HG02943 (cell line): Measurements from ENCODE around the gene SKAP1.
"Not testable (repeated sequence)": the region's sequence is repeated elsewhere in the genome, so short reads cannot be mapped to it uniquely, and the experiment has no call there.

Experiments
- ATAC-seq: cut with Tn5 transposase; IDR thresholded peaks from one replicate; pipeline ENCODE4 v1.9.1; 2021; ENCODE audit warnings: mild to moderate bottlenecking, low read depth, moderate library complexity; ENCODE audit not compliant: unreplicated experiment

The SKAP1 gene

DNA sequence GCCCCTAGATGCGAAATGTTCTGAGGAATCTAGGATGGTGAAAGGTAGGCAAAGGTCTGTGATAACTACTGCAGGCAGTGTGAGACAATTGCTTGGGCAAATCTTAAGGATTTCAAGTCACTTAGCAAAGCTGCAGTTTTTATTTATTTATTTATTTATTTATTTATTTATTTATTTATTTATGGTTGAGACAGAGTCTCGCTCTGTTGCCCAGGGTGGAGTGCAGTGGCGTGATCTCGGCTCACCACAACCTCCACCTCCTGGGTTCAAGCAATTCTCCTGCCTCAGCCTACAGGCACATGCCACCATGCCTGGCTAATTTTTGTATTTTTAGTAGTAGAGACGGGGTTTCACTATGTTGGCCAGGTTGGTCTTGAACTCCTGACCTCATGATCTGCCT, 243.7 kb downstream of the SKAP1 start:
- not testable (repeated sequence) for ATAC-seq

DNA sequence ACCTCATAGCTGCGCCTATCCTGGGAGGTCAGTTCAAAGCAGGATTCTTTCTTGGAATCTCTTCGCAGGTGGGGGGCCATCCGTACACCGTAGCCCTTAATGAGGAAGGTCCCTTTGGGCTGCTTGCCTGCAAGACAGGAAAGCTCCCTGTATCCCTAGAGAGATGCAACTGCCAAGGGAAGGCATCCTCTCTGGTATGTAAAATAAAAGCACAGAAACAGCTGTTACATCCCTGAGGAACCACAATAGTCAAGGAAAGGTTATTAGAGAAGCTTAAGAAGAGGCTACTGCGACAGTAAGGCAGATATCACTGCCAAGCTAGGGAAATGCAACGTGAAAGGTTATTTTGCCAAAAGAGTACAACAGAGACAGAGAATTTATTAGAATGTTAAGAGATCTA, 245.3 kb downstream of the SKAP1 start:
- ATAC-seq: no peak

DNA sequence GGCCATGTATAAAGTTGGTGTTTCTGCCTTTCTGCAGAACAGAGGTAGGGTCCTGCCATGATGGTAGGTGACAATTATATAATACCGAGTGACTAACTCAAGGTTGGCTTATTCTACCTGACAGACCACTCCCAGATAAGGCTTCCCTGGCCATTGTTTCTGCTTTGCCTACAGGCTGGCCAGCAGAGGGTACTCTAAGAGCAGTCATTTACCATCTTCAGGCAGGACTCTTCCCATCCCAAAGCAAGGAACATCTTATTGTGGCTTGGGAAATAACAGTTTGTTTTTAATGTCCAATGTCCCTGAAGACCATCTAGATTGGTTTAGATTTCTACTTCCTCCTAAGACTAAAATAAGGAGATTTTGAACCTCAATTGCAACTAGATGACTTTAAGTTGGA, 248.4 kb downstream of the SKAP1 start:
- no peak for ATAC-seq

DNA sequence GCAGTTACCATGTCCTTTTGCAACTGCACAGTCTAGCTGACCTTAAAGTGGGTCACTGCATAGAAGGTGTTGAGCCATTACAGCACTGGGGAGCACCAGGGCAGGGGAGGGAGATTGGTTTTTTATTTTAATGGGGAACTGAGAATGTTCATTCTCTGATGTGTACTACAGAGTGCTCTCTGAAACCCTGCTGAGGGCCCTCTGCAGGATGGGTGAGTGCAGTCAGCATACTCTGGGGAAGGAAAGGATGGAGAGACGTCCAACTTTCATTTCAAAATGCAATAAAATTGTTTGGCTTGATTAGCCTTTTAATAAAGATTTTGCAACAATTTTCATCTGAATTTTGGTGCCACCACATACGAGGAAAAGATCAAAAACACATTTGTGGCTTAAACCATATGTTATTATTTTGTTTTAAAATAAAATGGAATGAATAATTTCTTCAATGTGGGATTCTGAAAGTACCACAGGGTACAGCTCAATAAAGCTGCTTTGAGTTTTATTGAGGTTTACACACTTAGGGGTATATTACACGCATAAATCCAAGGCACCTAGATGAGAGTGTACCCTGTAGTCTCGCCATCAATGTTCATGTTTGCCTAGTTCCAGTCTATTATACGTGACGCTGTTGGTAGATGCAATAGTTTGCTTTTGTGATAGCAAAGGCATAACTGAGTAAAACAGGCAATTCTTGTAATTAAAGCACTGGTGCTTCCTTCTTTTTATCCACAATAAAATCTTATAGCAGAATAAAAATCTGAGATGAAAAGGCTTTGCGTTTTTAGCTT, 249.0 kb downstream of the SKAP1 start:
- ATAC-seq: no peak

DNA sequence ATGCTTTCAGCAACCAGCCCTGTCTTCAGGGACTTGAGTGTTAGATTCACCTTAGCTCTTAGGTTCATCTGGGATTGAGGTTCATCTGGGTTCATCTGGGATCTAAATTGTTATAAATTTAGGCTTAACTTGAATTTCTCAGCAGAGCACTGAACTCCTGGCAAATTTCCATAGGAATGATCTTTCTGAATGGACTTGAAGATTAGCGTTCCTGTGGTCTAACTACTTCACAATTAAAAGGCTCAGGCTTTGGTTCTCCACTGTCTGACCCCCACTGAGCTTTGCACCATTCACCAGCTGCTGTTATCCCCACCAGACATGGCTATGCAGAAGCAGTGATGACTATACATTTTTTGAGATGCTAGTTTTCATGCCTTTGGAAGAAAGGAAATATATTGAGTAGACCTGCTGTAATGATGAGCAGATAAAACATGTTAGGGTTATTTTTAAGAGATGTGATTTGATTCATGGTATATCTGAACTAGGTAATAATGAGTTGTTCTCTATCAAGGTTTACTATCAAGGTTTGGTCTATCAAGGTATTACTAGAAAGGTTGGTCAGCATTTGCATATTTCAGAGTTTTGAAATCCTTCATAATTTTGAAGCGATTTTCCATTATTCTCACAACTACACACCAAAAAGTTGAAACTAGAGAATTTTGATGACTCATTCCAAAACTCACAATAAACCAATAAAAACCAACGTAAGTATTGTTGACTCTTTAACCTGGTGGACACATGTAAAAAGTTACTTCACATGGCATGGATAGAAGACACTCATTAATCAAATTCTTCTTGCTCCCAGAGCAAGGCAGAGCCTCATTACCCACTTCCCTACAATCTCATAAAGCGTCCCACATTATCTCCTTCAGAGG, 250.7 kb downstream of the SKAP1 start:
- no peak for ATAC-seq

DNA sequence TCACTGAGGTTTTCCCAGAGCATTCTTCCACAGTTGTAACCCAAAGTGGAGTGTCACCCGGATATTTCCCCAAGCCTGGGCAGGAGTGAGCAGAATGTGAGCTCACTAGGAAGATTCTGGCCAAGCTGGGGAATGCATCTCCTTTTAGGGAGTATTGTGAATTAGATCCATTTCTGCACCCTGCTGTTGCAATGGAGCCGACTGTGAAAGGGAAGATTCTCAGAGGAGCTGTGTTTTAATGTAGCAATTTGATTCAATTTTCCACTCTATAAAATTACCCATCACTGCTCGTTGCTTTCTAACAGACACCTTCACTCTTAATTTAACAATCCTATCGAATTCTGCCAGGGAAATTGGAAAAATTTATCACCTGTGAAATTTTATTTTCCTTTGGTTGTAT, 251.7 kb downstream of the SKAP1 start:
- ATAC-seq: no peak

DNA sequence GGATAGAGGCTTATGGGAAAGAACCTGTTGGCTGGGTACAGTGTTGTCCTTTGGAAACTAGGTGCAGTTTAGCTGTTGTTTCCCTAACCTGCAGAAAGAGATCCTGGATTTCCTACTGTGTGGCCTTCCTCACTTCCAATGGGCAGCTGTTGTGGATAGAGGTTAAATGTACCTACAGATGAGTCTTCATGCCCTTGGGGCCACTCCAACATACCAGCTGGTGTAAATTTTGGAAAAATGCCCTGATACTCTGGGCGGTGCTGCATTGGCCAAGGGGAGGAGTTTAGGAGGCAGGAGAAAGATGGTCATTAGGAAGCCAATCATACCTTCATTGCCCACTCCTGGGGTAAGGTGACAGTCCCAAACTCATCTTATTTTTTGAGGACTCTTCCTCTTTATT, 252.2 kb downstream of the SKAP1 start:
- no peak for ATAC-seq

DNA sequence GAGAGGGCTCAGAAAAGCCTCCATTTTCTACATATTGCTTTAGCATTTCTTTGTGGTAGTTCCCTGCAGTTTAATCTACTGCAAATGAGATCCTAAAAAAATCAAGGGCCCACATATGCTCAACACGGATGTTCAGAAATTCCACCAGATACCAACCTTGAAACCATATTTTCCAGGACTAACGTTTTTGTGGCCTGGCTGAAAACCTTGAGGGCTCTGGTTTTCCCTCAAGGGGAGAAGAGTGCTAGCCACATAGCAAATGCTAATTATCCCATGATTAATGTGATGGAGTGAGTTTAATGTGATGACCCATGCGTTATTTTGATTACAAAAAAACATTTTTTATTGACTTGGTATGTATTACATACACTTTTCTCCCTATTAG, 253.6 kb downstream of the SKAP1 start:
- ATAC-seq: no peak

DNA sequence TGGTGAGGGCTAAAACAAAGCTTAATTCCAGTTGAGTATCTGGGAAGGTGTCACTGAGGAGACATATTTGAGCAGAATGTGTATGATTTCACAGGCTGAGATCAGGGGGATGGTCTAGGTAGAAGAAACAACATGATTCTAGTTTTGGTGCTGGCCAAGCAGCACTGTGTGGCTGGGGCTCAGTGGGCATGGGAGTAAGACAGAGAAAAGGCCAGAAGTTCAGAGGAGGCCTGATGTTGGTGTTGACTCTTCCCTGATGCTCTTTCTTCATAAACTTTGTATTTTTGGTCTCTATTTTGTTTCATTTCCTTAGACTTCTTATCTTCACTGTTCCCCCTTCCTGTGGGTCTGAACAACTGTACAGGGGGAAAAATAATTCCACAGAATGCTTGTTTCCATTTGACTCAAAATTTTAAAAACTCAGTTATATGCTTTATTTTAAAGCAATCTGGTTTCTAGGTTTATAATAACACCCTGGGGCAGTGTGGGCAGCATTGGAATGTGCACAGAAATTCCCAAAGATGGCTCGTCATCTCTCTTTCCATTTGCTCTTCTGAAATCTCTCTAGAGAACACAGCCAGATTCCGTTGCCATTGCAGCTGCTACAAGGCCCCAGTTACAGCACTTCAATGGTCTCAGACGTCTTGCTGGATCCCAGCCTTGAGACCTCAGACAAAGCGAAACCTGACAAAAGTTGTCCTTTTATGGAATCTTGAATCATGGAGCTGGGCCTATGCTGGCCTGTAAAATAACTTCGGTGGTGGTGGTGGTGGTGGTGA, 254.1 kb downstream of the SKAP1 start:
- no peak for ATAC-seq

DNA sequence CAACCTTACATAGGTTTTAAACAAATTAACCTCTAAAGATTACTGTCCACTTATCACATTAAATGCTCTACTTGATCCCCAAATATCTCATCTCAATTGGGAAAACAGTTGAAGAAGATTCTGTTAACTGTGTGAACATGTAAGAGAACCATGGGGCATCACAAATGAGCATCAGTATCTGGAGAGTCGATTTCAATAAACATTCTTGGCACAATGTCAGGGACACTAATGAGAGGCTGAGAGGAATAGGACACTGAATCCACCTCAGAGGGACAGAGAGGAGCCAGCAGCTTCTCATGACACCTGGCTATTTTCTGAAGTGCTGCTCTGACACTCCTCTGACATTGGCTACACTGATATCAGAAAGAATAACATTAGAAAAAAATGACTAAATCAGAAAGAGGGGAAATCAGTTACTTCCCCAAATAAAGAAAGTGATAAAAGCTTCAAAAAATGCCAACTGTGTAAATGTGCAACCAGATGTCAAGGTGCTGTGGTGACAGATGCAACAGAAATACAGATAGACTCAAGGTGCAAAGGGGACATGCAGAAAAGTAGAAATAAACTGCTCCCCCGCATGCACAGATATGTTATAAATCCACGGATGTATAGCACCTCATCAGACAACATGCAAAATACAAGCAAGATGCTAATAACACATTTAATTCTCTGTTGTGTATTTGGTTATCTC, 255.0 kb downstream of the SKAP1 start:
- no peak for ATAC-seq

DNA sequence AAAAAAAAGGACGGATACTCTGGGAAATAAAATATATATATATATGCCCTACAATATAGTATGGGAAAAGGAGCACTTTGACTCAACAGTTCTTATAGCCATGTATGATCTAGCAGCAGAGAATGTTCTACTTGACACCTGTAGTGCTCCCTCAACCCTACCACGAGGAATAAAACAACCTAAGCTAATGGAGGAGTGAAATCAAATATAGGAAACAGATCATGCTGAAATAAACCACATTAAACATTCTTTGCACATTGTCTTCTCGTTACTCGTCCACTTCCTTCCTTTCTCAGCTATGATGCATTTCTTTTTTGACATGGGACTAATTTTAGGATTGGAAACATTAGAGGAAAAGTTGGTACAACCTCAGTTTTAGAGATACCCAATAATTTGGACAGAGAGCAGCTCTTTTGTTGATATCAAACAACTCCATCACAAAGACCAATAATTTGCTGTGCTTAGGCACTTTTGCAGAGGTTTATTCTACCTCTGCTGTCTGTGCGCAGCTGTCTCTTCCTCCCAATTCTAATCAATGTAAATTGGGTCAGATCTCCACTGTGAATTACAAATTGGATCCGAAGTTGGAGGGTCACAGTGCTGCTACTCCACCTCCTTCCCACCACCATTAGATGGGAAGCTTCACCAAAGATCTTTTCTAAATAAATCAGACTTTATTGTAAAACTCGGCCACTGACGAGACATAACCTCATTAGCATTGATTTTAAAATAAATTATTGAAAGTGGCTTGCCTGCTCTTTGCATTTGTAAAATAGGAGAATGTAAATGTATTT, 256.6 kb downstream of the SKAP1 start:
- no peak for ATAC-seq

DNA sequence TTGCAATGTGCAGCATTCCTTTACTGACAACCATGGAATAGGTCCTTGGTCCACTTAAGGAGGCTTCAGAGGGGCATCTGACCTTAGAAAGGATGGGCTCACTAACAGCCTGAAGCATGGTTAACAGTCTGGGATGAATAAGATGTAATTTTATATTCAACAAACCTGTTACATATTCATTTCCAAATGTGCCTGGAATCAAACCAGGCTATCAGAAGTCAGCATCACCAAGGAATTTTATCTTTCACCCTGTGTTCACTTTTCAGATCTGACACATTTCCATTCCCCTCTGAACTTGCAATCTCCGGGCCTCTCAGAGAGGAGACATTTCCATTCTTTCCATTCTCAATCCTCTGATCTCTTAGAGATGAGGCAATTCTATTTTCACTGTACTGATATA, 260.1 kb downstream of the SKAP1 start:
- no peak for ATAC-seq

DNA sequence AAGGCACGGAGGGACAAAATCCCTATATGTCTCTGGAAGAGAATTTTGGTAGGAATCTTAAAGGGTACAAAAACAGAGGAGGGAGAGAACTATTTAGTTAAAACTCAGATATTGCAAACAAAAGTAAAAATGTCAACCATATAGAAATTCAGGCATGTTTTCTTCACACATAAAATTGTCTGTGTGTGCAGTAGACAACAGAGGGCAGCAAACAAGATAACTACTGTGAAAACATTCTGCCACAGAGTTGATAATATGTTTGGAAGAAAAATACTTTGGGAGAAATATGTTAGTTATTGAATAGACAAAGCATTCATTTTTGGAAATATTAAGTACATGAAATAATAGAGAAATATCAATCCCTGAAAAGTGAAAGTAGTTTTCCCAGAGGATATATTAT, 266.2 kb downstream of the SKAP1 start:
- ATAC-seq: no peak

DNA sequence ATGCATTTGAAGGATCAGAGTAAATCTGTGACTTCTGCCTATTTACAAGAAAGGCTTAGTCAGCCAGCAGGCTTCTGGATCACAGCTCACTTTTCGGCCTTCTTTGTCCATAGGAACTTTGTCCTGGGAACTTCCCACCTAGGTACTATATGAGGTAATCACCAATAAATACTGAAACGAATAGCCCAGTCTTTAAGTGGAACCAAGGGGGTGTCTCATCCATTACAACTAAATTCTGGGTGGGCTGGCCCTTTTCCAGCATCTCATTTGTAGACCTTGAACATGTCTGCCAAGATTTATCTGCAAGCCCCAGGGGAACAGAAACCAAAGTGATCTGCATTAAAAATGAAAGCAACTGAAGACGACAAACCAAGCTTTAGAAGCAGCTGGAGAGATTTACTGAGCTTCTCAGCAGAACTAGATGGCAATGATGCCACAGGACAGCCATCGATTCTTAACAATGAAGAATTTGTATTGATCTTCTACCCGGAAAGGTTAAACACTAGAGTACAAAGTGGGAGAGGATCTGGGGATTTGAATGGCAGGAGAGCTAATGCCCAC, 267.0 kb downstream of the SKAP1 start:
- ATAC-seq: no peak

DNA sequence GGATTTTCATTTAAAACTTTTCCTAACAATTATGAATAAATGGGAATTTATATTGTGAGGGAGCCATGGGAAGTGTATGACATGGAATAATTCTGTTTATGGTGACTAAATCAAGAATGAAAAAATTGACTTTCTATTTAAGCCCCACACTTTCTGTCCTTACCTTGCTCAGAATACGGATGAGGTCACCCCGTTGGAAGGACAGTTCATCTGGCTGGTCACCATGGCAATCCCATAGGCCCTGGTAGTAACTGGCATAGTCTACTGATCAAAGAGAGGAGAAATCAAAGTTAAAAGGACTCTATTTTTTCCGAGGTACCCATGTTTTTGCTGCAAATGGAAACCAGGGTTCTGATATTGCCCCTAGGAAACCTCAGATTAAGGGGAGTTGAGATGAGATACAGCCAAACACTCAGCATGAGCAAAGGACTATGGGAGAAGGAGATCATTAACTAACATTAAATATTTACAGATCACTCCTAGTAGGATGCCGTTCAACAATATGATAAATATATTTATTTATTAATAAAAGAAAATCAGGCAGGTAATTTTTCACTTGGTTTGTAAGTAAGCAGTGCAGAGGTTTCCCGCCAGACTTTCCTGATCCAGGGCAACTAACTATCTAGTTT, 267.6 kb downstream of the SKAP1 start:
- no peak for ATAC-seq

DNA sequence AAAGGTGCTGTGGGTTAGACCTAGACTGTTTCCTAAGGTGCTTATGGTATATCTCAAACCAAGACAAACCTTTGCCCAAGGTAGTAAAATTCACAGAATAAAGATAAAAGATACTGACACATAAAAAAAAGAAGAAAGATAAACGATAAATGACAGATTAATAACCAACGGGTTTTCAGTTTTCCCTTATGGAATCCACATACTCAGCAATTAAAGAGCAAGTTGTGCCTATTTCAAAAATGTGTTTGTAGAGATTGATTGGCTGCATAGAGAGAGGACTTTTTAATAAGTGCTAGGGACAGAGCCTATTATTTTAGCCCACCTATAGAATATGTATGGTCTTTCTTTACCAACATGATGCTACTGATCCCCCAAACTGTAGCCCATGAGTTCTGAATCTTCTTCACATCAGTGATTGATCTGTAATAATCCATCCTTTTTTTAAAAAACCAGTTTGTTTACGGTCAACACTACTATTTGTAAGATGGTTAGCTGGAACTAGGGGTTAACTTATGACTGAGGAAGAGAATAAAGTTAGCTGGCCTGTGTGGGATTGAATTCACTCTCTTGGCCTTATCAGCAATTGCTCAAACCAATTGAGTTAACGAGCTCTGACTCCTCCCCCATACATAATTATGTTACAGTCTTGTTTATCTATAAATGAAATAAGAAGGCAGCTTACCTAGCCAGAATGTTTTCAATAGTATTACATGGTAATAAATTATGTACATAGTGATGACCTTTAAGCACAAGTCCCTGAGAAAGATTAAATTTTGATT, 268.7 kb downstream of the SKAP1 start:
- ATAC-seq: no peak

DNA sequence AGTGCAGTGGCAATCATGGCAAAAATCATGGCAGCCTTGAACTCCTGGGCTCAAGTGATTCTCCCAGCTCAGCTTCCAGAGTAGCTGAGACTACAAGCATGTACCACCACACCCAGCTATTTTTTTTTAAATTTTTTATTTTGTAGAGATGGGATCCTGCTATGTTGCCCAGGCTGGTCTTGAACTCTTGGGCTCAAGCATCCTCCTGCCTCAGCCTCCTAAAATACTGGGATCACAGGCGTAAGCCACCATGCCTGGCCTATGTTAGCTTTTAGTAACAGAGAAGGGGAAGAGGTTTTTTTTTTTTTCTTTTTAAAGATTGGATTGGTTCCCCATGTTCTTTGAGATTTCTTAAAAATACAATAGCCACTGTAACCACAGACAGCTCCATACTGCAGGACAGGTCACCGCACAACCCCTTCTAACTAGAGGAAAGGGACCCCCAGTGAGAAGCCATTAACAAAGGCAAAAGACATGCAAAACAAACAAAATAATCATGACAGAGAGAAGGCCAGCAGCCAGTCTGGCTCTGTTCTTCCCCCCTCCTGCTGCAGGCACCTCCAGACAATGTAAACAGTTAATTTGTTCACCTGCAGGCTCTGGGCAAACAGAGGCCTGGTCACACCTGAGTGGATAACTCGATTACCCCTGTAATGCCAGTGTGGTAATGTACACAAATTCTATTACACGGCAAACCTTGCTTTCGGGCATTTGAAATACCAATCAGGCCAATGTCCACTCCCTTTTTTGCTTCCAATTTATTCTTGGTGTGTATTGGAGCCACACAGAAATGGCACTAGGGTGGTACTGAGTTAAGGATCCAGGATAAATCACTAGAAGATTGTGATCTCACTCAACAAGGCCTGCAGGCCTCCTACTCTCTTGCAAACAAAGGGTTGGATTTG, 269.6 kb downstream of the SKAP1 start:
- ATAC-seq: no peak
